Suppressor macrophage (primary cell): ENCODE data around the gene ATP2B2.
A peak's percentile ranks its signal among the peaks of the same experiment; 100 is the strongest.

Experiments
- DNase-seq, 4 experiments: peaks; one replicate each; pipeline ENCODE4 v3.0.0-alpha.2; 2020 to 2022

The ATP2B2 gene

GRCh38 chr3:10358309-10358980 is 146.9 kb downstream of the ATP2B2 start:
- no peak for DNase-seq

- DNase-seq = peak; percentile 61 to 76 (median 68)
Observed at GRCh38 chr3:10357592-10358308, 147.6 kb downstream of the ATP2B2 start.

- DNase-seq = no peak
Observed at GRCh38 chr3:10357095-10357494, 148.3 kb downstream of the ATP2B2 start.

GRCh38 chr3:10356461-10356981 is 148.9 kb downstream of the ATP2B2 start:
- DNase-seq = no peak

- peak in 1 of 4 experiments; percentile 18 for DNase-seq
Observed at GRCh38 chr3:10354361-10355015, 150.9 kb downstream of the ATP2B2 start.

- no peak for DNase-seq
Observed at GRCh38 chr3:10353661-10354360, 151.6 kb downstream of the ATP2B2 start.

- no peak for DNase-seq
Observed at GRCh38 chr3:10353160-10353559, 152.2 kb downstream of the ATP2B2 start.

GRCh38 chr3:10352146-10352911 is 153.1 kb downstream of the ATP2B2 start:
- no peak for DNase-seq

- no peak for DNase-seq
Observed at GRCh38 chr3:10351013-10351735, 154.2 kb downstream of the ATP2B2 start.

DNA sequence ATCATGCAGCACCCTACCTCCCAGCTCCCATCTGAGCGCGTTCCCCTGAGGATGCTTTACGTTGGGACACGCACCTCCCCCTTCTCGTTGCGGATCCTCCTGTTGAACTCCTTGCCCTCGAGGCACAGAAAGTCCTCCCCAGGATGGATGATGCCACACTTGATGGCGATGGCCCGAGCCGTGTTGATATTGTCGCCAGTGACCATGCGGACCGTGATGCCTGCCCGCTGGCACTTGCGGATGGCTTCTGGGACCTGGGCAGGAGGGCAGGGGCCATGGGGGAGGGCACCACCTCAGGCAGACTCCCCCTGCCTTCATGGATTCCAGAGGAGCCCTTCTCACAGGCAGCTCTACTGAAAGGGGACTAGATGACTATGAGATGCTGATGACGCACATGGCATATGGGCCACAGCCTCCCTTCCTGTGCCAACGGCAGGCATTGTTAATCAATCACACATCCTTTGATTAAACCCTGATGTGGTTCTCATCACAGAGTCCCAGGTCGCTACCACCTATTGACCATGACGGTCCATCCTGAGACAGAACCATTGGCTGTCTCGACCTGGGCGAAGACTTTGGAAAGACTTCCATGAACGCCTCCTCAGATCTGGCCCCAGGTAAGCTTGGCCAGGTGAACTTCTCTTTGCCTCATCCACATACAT is 154.9 kb downstream of the ATP2B2 start:
- DNase-seq = no peak

- DNase-seq = no peak
Observed at GRCh38 chr3:10349801-10350200, 155.6 kb downstream of the ATP2B2 start.

DNA sequence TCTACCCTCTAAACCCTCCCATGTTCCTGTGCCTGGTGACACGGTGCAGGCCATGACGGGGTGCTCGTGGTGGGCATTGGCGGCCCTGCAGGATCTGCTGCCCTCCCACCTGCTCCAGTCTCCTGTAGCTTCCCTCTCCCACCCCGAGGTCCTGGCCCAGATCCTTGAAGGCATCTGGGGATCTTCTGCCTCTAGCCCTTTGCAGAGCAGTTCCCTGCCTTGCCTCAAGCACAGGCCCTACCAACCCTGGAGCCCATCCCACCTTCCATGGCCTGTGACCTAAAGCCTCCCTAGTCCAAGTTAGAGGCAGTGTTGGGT is 157.0 kb downstream of the ATP2B2 start:
- no peak for DNase-seq

DNA sequence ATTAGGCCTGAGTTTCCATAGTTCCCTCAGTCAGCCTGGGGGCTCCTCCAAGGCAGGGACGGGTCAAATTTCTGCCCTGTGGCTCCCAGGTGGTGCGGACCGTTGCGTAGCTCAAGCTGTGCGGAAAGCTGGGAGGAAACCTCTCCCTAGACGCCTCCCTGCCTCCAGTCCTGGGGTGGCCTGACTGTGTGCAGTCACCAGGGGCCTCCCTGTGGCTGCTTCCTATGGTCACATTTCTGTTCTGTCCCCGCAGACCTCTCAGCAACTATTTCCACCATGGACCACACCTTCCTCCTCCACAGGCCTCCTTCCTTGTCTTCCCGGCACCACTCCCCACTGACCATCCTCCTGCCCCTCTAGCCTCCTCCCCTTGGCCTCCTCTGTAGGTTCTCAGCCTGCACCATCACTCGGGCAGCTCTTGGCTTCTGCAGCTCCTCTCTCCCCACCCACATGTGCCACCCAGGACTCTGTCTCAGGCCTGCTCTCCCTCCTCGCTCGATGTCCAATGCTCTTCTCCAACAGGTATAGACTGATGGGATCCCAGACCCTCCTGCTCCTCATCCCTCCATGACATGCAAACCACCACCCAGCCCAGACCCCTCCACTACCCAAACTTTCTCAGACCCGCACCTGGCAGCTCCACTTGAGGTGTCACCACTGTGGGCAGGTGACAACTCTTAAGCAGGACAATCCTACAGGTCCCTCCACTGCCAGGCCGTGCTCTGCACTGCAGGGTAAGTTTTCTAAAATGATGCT is 157.6 kb downstream of the ATP2B2 start:
- no peak for DNase-seq

GRCh38 chr3:10345911-10346310 is 159.5 kb downstream of the ATP2B2 start:
- no peak for DNase-seq

- DNase-seq = no peak
Observed at GRCh38 chr3:10344944-10345575, 160.3 kb downstream of the ATP2B2 start.

DNA sequence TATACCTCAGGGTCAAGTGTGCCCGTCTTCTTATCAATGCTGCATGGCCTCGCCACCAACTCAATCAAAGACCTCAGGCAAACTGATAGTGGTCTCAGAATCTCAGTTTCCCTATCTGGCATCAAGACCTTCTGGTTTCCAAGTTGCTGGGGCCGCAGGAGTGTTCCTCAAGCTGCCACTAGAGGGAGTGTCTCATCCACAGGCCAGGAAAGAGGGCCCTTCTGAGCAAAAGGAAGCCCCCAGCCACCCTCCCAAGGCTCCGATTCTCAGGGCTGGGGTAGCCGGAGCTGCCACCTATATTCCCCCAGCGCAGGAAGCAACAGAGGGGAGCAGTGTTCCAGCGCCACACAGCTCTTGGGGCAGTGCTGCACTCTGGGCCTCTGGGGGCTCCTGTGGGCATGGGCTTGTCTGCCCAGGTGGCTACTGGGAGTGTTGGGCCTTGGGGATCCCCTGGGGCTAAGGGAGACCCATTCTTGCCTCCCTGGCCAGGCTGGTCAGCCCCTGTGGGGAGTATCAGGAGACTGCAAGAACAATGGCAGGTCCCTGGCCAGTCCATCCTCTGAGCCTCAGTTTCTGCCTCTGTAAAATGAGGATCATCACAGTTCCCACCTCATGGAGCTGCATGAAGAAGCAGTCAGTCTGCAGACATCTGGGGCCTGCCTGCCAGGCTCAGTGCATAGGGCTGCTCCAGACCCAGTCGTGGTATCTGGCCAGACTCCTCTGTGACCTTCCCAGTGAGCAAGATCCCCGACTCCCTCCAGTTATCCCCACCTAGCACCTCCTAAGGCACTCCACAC is 161.0 kb downstream of the ATP2B2 start:
- peak; percentile 55 to 68 (median 62) for DNase-seq

- no peak for DNase-seq
Observed at GRCh38 chr3:10343526-10343925, 161.9 kb downstream of the ATP2B2 start.

DNA sequence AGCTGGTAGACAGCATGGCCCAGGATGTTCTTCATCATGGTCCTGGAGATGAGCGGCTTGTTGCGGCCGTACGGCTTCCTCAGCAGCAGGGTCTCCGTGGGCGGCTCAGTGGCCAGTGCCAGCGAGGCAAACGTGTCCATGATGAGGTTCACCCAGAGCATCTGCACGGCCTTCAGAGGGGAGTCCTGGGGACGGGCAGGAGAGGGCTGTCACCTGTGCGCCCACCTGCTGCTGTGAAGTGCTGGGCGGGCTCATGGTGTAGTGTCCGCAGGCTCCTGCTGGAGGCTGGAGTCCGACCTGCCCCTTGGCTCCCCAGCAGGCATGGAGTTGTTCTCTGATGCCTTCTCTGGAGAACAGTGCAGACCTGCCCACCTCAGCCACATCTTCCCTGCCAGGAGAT is 162.6 kb downstream of the ATP2B2 start:
- no peak for DNase-seq

- no peak for DNase-seq
Observed at GRCh38 chr3:10341901-10342398, 163.4 kb downstream of the ATP2B2 start.
